SHP77 (cell line): ENCODE results near the gene PARG.
"Not testable (repeated sequence)": the region's sequence is repeated elsewhere in the genome, so short reads cannot be mapped to it uniquely, and the experiment has no call there.

Experiments
- DNase-seq, 2 experiments: peaks; one replicate each; lab custom pipeline; 2025; lab: John Stamatoyannopoulos, UW

Gene PARG

DNA sequence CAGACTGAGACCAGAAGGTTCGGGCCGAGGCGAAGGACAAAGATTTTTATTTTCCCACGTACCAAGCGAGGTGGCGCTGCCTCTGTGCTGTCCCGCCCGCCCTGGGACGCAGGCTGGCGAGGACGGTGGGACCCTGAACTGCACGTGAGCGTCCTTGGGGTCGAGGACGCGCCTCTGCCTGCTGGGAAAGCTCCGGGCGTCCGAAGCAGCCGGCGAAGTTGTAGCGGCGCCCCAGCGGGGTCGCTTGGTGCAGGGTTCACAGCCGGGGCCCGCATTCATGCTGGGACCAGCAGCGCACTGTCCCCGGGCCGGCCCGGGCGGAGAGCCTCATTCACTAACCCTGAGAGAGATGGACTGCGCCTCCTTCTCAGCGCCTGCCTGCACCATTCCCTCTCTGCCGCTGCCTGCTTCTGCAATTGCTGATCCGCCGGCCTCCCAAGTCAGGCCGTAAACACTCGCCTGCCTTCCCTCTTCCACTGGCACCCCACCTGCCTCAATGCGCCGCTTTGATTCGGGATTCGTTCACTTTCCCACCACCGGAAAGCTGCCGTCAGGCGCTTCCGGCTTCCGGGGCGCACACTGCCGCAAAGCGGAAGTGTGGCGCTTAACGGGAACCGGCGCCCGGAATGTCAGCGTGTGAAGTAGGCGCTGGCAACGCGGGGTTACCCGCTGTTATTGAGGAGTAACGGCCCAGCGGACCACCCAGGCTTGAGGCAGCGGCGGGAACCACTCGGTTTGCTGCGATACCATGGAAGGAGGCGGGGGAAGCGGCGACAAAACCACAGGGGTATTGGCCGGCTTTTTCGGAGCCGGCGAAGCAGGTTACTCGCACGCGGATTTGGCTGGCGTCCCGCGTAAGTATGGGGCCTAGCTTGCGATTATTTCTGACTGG lies at the start of gene PARG, which contains the start of gene TIMM23B:
Gene PARG, minus strand, starts transcription at position 581 of the 892 bp plus-strand sequence. Its CDS starts 302 bp downstream, at position 279.
Gene TIMM23B, plus strand, starts transcription at position 607 of the 892 bp plus-strand sequence. Its CDS starts 142 bp downstream, at position 749.
- peak; percentile 15 to 37 for DNase-seq

DNA sequence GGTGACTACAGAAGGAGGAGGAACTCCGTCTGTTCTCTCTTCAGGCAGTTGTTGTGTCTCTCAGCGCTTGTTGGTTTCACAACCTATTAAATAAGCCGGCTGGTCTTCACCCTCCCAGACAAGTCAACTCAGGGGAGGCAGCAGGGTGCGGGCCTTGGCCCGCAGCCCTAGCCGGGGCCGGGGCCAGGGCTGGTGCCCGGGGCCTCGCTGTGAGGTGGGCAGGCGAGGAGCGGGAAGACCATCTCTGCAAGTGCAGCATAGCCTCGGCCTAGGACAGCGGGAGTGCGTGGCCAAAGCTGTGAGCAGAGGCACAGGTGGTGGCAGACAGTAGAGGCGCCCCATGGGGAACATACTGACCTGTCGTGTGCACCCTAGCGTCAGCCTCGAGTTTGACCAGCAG lies 46.5 kb upstream of the PARG start, which contains the start of gene AGAP6:
Gene AGAP6, plus strand, starts transcription at position 31 of the 400 bp plus-strand sequence. Its CDS starts 310 bp downstream, at position 341.
- DNase-seq = not testable (repeated sequence)

DNA sequence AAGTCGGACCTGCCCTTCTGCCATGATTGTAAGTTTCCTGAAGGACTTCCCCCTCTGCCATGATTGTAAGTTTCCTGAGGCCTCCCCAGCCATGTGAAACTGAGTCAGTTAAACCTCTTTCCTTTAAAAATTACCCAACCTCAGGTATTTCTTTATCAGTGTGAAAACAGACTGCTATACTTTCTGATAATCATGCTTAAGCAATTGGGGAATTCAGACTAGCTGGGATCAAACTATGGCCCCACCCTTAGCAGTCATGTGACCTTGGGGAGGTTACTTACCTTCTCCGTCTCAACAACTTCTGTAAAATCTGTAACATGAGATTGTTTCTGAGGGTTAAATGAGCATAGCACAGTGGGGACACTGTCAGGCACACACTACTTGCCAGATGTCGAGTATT lies 45.4 kb upstream of the PARG start:
- DNase-seq = not testable (repeated sequence)

DNA sequence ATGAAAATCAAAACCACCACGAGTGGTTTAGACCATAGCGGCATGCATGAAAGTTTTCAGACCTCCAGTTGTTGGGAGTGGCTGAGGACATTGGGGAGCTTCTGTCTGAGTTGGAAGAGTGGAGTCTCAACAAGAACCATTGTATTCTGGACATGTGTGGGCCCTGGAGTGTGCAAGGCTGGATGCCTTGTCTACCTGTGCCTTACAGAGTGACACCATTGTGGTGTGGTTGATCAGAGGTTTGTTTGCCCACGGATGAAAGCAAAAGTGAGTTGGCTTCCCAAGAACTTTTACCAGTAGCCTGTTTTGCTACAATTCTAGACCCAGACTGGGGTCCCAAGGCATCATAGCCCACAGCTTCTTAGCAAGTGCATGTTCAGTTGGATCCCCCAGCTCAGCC lies 35.9 kb upstream of the PARG start:
- not testable (repeated sequence) for DNase-seq

DNA sequence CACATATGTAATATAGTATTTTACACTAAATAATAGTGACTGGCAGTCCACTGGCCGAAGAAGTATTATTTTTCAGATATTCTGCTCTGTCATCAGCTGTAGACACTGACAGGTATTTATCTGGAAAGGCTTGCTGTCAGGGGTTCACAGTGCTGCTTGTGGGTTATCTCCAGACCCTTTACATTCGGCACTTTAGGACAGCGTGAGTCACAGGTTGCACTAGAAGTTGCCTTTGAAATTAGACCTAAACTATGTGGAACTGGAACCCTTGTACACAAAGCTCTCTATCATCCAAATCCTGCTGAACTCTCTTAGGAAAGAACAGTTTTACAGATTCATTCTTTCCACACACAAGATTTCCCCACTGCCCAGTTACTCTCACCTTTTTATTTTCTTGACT lies 30.3 kb upstream of the PARG start:
- not testable (repeated sequence) for DNase-seq

DNA sequence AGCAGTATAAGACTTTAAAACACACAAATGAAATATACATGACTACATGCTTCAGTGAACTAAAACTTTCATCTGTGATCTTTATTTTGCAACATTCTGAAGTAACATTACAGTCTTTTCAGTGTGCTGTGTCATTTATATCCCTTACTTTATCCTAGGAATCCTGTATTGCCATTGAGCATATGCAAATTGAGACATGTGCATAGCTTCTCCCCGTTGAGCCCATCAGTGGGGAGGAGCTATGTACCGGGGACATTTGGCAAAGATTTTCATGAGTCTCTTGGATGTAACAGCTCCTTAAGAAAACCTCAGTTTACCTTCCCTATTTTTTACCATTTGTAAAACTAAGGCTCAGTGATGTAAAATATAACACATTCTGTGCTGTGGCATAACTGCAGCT lies 29.6 kb upstream of the PARG start:
- DNase-seq = not testable (repeated sequence)

DNA sequence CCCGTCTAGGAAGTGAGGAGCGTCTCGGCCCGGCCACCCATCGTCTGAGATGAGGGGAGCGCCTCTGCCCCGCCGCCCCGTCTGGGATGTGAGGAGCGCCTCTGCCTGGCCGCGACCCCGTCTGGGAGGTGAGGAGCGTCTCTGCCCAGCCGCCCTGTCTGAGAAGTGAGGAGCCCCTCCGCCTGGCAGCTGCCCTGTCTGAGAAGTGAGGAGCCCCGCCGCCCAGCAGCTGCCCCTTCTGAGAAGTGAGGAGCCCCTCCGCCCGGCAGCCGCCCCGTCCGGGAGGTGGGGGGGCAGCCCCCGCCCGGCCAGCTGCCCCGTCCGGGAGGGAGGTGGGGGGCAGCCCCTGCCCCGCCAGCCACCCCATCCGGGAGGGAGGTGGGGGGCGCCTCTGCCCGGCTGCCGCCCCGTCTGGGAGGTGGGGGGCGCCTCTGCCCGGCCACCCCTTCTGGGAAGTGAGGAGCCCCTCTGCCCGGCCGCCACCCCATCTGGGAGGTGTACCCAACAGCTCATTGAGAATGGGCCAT lies 28.6 kb upstream of the PARG start:
- not testable (repeated sequence) for DNase-seq

DNA sequence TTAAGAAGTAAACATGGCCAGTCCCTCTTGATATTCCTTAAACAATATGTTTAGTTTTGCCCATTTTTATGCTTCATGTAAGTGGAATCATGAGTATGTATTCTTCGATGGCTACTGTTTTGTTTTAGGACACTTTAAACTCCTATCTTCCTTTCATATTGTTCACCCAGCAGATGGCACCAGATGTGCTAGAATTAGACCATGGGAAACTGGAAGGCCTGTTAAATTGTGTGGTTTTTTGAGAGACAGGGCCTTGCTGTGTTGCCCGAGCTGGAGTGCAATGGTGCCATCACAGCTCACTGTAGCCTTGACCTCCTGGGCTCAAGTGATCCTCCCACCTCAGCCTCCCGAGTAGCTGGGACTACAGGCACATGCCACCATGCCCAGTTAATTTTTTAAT lies 11.3 kb upstream of the PARG start:
- not testable (repeated sequence) for DNase-seq

DNA sequence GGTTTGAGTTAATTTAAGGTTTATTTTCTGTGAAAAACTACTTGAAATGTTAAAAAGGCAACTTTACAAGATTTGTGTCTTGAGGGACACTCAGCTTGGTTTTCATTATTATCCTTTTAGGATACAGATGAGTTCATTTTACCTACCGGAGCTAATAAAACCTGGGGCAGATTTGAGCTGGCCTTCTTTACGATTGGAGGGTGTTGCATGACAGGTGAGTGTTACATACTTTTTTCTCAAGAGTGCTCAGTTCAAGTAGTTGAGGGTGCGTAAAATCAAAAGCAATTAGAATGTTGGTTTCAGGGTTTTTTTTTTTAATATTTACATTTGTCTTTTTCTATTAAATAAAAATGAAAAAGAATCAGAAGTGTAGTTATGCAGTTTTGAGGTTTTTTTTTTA lies 10.2 kb upstream of the PARG start:
- not testable (repeated sequence) for DNase-seq

DNA sequence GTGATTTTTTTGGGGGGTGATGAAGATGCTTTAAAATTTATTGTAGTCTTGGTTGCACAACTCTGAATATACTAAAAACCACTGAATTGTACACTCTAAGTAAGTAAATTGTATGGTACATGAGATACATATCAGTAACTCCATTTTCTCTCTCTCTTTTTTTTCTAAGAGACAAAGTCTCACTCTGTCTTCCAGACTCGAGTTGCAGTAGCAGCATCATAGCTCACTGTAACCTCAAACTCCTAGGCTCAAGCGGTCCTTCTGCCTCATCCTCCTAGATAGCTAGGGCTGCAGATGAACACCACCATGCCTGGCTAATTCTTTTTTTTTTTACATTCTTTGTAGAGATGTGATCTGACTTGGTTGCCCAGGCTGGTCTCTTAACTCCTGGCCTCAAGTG lies 6.9 kb upstream of the PARG start:
- not testable (repeated sequence) for DNase-seq

DNA sequence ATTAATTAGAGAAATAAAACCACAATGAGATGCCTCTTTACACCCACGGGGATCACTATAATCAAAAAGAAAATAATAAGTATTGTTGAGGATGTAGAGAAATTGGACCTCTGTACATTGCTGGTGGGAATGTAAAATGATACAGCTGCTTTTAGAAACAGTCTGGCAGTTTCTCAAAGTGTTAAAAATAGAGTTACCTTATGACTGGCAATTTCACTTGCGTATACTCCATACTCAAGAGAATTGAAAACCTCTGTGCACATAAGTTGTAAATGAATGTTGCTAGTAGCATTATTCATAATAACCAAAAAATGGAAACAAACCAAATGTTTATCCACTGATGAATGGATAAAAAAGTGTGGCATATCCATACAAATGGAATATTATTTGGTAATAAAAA lies 6.3 kb upstream of the PARG start:
- DNase-seq = not testable (repeated sequence)

DNA sequence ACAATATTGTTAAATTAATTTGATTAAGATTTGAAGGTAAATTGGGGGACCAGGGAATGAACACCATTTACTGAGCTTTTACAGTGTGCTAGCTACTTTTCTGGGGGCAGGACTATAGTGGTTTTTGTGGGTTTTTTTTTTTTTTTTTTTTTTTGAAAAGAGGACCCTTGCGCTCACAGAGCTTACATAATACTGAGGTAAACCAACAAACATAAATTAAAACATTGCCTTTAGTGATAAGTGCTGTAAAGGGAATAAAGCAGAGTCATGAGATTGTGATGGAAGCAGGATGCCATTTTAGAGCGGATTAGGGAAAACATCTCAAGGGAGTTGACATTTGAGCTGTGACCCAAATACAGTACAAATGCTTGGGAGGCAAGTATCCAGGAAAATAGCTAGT lies 1.8 kb upstream of the PARG start:
- not testable (repeated sequence) for DNase-seq

DNA sequence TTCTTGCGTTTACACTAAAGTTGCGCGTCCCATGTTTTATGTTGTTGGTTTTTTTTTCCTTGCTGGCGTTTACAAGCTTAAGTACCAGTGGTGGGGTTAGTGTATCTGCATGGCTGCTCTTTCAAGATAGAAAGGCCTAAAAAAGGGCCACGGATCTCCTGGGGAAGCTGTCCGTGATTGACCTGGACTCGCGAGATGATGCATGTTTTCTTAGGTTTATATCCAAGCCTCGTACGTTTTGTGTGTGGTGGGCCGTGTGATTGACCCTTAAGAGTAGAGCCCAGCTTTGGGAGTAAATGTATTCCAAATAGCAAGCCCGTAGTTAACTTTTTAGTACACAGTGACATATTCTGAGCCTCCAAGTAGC lies 495 bp upstream of the PARG start:
- not testable (repeated sequence) for DNase-seq

DNA sequence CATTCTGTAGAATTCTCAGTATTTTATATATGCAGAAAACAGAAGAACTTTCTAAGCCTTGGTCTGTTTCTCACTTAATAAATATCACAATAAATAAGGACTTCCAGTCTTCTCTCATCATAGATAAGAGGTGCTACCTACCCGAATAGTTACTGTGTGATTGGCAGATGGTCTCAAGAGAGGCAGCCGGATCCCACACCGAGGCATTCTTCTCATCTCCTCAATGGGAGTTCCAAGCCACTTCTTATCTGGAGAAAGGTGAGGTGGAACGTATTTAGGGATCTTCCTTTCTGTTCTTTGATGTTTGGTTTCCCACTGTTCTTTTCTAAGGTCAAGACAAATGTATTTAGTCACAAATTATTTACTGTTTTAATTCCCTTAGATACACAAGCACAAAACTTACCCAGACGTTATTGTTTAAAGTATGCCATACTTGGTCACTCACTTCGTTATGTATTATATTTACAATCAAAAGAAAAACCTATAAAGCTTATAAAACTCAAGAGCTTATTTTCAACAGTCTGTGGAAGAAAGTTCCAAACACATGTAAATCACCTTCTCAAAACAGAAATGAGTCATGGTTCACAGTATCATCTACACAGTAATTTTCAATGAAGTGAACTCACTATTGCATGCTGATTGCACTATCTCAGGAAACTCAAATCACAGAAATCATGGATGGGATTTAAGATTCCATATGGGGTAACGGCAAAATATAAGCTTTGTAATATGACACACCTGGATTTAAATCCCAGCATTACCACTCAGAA lies 9.7 kb downstream of the PARG start:
- DNase-seq = not testable (repeated sequence)

DNA sequence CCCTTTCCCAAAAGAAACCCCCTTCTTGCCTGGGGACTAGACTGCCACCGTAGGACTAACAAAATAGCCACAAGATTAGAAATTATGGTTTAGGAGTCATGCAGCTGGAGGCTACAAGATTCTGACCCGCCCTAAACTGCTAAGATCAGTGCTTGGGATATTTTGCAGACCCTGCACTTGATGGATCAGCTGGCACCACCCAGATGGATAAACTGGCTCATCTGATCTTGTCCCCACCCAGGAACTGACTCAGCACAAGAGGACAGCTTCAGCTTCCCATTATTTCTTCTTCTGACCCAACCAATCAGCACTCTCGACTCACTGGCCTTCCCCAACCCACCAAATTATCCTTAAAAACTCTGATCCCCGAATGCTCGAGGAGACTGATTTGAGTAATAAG lies 10.6 kb downstream of the PARG start:
- not testable (repeated sequence) for DNase-seq

DNA sequence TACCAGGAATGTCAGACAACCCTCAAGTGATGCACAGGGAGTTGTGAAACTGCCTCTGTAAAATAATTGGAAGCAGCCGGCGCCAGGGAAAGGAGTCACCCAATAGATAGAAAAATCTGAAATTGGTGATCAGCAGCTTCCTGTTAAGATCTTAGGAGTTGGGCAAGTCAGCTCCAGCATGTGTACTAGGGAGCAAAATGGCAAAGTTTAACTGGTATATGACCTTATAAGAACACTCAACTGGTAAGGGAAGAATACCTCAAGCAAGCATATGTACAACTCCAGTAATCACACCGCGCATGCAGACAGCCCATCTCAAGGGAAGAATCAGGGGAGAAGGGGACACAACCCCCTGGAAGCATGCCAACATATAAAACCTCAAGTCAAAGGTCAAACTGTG lies 18.3 kb downstream of the PARG start:
- not testable (repeated sequence) for DNase-seq

DNA sequence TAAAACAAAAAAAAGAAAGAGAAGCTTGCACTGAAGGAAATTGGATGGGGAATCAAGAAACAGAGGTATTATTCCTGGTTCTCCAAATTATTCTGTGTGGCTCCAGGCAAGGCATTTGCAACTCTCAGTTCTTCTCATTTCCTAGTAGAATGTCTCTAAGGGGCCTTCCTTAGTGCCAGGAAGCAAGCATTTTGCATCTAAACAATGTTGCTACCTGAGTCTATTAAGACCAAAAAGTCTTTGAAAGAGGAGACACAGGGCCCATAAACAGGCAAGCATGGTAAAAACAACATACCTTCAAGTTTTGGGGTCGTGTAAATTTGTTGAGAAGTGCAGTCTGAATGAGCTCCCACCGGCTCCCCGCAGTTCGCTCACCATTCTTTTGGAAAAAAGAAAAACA lies 19.8 kb downstream of the PARG start:
- not testable (repeated sequence) for DNase-seq

DNA sequence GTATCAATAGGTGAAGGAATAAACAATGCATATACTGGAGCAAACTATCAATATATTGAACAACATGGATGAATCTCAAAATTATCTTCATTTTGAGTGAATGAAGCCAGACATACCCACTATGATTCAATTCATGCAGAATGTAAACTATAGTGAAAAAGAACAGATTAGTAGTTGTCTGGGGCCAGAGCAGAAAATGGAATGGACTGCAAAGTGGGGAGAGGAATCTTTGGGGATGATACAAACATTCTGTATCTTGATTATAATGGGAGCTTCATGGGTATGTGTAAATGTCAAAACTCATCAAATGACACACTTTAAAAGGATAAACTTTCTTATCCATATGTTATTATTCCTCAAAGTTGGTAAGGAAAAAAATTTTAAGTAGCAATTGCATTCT lies 23.9 kb downstream of the PARG start:
- not testable (repeated sequence) for DNase-seq

DNA sequence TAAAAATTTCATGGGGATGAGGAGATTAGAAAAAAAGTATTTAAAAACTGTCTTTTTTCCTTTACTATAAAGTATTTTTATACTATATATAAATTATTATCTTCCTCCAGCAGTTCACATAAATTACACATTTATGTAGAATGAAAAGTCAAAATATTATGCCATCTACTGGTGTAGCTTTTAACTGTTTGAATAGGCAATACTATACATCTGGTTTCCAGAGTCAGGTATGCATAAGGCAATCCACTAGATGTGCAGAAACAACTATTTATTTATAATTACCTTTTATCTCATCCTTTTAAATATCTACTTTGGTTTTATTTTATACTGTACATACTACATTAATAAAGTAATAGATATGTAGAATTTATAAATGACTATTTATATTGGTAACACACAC lies 25.4 kb downstream of the PARG start:
- DNase-seq = not testable (repeated sequence)

DNA sequence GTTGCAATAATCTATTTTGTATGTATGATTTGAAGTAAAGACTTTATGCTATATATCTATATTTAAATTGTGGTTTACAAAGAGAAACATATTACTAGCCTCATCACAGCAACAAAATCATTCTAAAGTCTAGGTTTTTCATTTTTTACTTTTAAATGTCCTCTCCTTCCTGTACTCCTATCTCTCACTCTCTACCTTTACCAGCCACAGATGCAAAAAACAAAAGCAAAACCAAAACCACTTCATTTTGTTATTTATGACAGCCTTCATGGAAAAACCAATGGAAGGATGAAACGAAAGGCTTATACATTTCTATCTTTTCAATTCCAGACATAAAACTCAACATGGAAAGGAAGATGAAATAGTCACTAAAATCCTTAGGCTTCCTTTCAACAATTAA lies 31.5 kb downstream of the PARG start:
- DNase-seq = not testable (repeated sequence)

DNA sequence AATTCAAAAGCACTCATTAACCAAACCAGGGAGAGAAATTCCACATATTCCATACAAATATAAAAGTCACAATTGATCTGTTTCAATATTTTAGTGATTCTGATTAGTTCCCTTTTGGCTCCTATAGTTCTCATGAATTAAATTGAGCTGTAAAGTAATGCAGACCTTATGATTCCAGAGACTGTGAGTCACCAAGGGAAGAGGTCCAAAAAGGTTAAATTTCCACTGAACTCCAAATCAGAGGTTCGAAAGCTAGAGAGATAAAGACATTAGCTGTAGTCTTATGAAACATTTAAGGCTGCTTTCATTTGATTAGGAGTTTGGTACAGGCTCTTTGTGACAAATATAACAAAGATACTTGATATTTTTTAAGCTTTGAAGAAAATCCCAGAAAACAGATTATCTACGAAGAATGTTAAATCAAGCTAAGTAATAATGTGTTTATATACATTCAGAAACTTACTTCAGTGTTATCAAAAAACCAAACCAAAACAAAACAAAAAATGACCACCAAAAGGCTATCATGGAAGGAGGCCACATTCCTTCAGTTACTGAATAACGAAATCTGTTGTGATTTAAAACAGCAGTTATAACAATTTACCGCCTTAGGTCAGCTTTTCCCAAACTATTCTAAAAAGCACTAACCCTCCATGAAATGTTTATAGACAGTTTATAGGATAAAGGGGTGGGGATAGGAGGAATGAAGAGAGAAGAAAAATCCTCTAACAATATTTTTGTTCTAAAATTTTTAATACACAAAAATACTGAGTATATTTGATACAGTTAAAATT lies 33.3 kb downstream of the PARG start:
- not testable (repeated sequence) for DNase-seq

DNA sequence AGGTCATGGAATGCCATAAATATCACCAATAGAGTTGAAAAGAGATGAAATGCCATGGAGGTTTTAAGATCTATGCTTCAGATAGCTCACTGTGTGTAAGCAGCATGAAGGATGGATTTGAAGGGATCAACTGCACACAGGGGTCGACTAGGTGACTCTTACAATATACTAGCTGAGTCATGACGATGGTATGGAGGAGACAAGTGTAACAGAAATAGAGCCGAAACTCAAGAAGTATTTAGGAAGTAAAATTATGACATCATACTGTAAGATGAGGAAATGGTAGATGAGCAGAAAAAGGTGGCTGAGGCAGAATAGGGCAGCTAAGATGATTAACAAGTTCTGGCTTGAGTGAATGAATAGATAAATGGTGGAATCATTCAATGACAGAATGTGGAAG lies 38.0 kb downstream of the PARG start:
- DNase-seq = not testable (repeated sequence)
